ES-I3 (cell line): ENCODE results near the gene KIAA1586.
A peak's percentile ranks its signal among the peaks of the same experiment; 100 is the strongest.
"Not testable (repeated sequence)": the region's sequence is repeated elsewhere in the genome, so short reads cannot be mapped to it uniquely, and the experiment has no call there.

Experiments
- H3K36me3 ChIP-seq: 2 replicates; pipeline ENCODE4 v1.6.1; 2013; ENCODE audit warnings: mild to moderate bottlenecking, low read length, control low read depth, moderate library complexity; ENCODE audit not compliant: insufficient read depth
- H3K4me1 ChIP-seq: 2 replicates; pipeline ENCODE4 v1.6.1; 2013; ENCODE audit warnings: mild to moderate bottlenecking, control low read depth, low read length; ENCODE audit not compliant: insufficient read depth
- H3K9ac ChIP-seq: 2 replicates; pipeline ENCODE4 v1.6.1; 2013; ENCODE audit warnings: low read depth, mild to moderate bottlenecking, low read length, moderate library complexity
- H3K9me3 ChIP-seq: 2 replicates; pipeline ENCODE4 v1.6.1; 2013; ENCODE audit warnings: mild to moderate bottlenecking, low read length, moderate library complexity; ENCODE audit not compliant: control insufficient read depth, insufficient read depth

KIAA1586 gene

GRCh38 chr6:57069920-57070331 is 23.4 kb downstream of the KIAA1586 start:
- H3K9me3 ChIP-seq, result no peaks in the 10 kb centered on the region
- H3K9ac ChIP-seq, result peak overlapping the region; percentile 22; the same call in 1 of the 2 replicates
- no peaks in the 10 kb centered on the region for H3K36me3 ChIP-seq
- peaks cover 19% of the 10 kb centered on the region for H3K4me1 ChIP-seq

- Histone ChIP-seq H3K4me1 (peaks cover 19% of the 10 kb centered on the region), H3K9ac (no peak overlapping the region)
Observed at GRCh38 chr6:57072108-57072507, 25.6 kb downstream of the KIAA1586 start.

GRCh38 chr6:57074383-57074782 is 27.9 kb downstream of the KIAA1586 start:
- Histone ChIP-seq H3K9me3 (no peaks in the 10 kb centered on the region), H3K9ac (no peak overlapping the region), H3K4me1 (peaks cover 15% of the 10 kb centered on the region), H3K36me3 (no peaks in the 10 kb centered on the region)

More at GRCh38 chr6:57072108-57072507, 25.6 kb downstream of the KIAA1586 start:
- Histone ChIP-seq H3K36me3 (no peaks in the 10 kb centered on the region), H3K9me3 (no peaks in the 10 kb centered on the region)

- Histone ChIP-seq H3K36me3 (no peaks in the 10 kb centered on the region), H3K9me3 (0 out of 2 replicates have a peak, but pooled peaks cover 2% of the 10 kb centered on the region), H3K4me1 (peaks cover 8% of the 10 kb centered on the region), H3K9ac (no peak overlapping the region)
Observed at GRCh38 chr6:57075092-57075491, 28.6 kb downstream of the KIAA1586 start.

DNA sequence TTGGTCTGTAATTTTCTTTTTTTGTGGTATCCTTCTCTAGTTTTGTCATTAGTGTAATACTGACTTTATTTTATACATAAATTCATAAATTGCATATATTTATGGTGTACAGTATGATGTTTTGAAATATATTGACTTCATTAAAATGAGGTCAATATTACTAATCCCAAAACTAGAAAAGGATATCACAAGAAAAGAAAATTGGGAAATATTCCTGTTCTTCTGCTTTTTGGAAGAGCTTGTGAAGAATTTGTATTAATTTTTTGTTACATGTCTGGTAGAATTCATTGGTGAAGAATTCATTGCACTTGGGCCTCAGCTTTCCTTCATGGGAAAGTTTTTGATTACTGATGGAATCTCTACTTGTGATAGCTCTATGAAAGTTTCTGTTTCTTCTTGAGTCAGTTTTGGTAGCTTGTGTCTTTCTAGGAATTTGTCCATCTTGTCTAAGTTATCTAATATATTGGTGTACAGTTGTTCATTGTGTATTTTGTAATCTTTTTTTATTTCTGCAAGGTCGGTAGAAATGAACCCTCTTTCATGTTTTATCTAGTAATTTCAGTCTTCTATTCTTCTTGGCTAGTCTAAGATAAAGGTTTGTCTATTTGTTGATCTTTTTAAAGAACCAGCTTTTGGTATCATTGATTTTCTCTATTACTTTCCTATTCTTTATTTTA is 32.2 kb downstream of the KIAA1586 start:
- Histone ChIP-seq H3K36me3 (no peaks in the 10 kb centered on the region), H3K9ac (no peak overlapping the region), H3K9me3 (0 out of 2 replicates have a peak, but pooled peaks cover 2% of the 10 kb centered on the region), H3K4me1 (no peaks in the 10 kb centered on the region)

DNA sequence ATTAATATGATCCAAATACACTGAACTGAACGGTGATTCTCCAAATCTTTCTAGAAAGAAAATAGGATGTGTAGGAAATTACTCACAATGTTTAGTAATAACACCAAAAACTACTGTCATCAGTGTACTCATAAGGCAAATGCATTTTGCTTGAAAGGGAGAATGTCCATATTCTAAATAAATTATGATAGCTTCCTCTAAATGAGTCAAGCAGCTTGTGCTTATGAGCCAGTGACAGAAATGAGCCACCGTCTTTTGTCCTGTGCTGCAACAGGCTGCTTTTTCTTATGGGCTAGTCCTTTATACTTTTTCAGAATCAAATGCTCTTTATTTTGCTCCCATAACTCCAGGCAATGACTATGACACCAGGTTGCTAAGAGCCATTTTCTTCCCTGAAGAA is 39.0 kb downstream of the KIAA1586 start:
- Histone ChIP-seq H3K4me1 (no peaks in the 10 kb centered on the region), H3K9ac (no peak overlapping the region), H3K36me3 (no peaks in the 10 kb centered on the region), H3K9me3 (no peaks in the 10 kb centered on the region)

- H3K36me3 ChIP-seq, result no peaks in the 10 kb centered on the region
- H3K9ac ChIP-seq, result no peak overlapping the region
- peaks cover 5% of the 10 kb centered on the region; the same call in 1 of the 2 replicates for H3K4me1 ChIP-seq
- no peaks in the 10 kb centered on the region for H3K9me3 ChIP-seq
Observed at GRCh38 chr6:57086843-57087242, 40.4 kb downstream of the KIAA1586 start.

- Histone ChIP-seq H3K9me3 (no peaks in the 10 kb centered on the region), H3K4me1 (peaks cover 7% of the 10 kb centered on the region; the same call in 1 of the 2 replicates), H3K36me3 (no peaks in the 10 kb centered on the region), H3K9ac (no peak overlapping the region)
Observed at GRCh38 chr6:57087916-57088315, 41.4 kb downstream of the KIAA1586 start.

DNA sequence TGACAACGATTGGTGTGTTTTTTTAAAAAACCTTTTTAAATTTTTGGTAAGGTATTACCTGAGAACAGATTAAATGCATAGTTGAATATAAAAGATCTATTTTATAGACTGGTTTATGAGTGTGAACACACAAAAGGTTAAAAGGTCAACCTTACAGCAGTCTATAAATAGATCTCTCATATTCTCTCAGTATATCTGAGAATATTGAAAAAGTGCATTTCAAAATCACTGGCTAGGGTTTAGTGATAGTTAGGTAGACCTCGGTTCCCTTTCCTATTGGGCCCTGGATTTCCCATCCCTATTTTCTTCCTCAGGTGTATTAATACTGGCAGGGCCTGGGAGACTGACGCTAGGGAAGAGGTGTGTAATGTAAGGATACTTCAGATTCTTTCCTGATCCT is 42.8 kb downstream of the KIAA1586 start:
- no peaks in the 10 kb centered on the region for H3K36me3 ChIP-seq
- H3K9ac ChIP-seq, result peak overlapping the region; percentile 65; the same call in 1 of the 2 replicates
- peaks cover 7% of the 10 kb centered on the region; the same call in 1 of the 2 replicates for H3K4me1 ChIP-seq
- no peaks in the 10 kb centered on the region for H3K9me3 ChIP-seq

DNA sequence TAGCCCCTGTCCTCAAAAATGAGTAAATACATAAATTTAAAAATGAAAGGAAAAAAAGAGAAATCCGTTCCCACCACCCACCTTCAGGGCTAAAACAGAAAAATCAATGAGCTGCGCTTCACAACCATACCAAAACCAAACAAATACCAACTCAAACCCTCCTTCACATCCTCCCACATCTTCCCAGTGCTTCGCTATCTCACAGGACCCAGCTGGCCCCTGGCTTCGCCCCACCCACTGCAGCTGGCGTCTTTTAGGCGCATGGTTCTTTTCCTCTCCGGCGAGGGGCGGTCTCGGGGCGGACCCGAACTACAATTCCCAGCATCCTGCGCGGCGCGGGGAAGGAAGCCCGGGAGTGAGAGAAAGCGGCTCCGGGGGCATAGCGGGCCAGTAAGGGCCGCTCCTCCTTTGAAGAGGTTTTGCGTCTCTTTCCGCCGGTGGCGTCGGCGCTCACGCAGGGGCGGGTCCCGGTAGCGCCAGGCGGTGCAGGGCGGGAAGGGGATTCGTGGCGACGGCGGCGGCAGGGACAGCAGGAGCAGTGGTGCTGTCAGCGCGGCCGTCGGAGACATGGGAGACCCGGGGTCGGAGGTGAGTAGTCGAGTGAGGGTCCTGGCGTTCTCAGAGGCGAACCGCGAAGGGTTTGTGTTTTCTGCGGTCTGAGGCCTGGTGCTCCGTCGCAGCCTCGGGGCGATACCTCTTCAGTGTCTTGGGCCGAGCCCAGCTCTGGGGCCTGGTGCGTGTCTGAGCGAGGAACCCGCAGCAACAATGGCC is 43.4 kb downstream of the KIAA1586 start, which contains the start of gene ZNF451:
Gene ZNF451 (plus strand): TSS at position 502 of the 771 bp plus-strand sequence. CDS start 66 bp downstream, at position 568.
- Histone ChIP-seq H3K4me1 (peaks cover 7% of the 10 kb centered on the region; the same call in 1 of the 2 replicates), H3K9me3 (no peaks in the 10 kb centered on the region), H3K9ac (peak within 1 kb of the TSS; percentile 65; the same call in 1 of the 2 replicates), H3K36me3 (no peaks in the 10 kb centered on the region)

DNA sequence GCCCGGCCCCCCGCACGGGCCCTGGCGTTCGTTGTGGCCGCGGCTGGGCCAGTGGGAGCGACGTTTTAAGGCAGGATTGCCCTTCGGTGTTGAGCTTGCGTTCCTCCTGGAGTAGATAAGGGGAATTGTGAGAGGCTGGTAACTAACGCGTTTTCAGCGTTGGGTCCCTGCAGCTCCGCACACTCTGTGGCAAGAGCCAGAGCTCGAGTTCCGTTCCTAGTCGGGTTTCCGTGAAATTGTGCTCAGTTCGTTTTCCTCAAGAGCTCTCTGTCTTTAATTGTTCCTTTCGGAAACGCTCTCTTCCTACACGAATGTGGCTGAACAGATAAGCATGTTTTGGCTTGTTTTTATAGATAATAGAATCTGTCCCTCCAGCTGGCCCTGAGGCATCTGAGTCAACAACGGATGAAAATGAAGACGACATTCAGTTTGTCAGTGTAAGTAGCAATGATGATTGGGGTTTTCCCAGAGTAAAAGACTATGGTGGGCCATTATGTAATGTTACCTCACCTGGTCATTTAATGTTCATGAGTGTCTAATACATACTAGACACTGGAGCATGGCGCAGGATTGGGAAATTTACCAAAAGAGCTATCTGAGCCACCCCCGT is 44.1 kb downstream of the KIAA1586 start:
- not testable (repeated sequence) for H3K9ac ChIP-seq, H3K36me3 ChIP-seq, H3K4me1 ChIP-seq, H3K9me3 ChIP-seq

DNA sequence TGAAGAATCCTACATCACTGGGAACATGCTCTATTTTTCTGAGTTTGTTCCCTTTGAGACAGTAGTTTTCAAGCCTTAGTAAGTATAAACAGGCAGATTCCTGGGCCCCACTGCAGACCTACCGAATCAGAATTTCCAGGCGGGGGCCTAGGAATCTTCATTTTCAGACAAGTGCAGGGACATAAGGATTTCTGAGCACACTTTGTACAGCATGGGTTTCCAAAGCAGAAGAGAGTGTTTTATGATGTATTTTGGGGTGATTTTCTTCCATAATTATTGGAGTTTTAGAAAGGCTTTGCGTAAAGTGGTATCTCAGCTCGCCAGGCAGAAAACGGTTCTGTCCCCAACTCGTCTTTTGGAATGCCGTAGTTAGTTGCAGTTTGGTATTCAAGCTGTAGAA is 44.9 kb downstream of the KIAA1586 start:
- not testable (repeated sequence) for H3K9me3 ChIP-seq, H3K4me1 ChIP-seq, H3K36me3 ChIP-seq
- peak overlapping the region; percentile 31; the same call in 1 of the 2 replicates for H3K9ac ChIP-seq

GRCh38 chr6:57094689-57095088 is 48.2 kb downstream of the KIAA1586 start:
- H3K36me3 ChIP-seq, result peaks cover 6% of the 10 kb centered on the region; the same call in 1 of the 2 replicates

GRCh38 chr6:57097596-57097995 is 51.1 kb downstream of the KIAA1586 start:
- H3K36me3 ChIP-seq, result peaks cover 34% of the 10 kb centered on the region
- H3K4me1 ChIP-seq, result no peaks in the 10 kb centered on the region

More at GRCh38 chr6:57094689-57095088, 48.2 kb downstream of the KIAA1586 start:
- Histone ChIP-seq H3K9ac (no peak overlapping the region), H3K4me1 (peaks cover 7% of the 10 kb centered on the region; the same call in 1 of the 2 replicates), H3K9me3 (no peaks in the 10 kb centered on the region)

More at GRCh38 chr6:57097596-57097995, 51.1 kb downstream of the KIAA1586 start:
- no peak overlapping the region for H3K9ac ChIP-seq
- no peaks in the 10 kb centered on the region for H3K9me3 ChIP-seq
